ENCODE results near the gene SZT2. TPM values are rescaled to one million over a fixed set of nuclear protein-coding genes. Genes with fewer than 3 reads are reported as not detected.

SZT2 gene
- total and polyA plus RNA-seq, 7 experiments from 2014 or later, result 4.4 to 153 (median 114) TPM

GRCh38 chr1:43381612-43382011 lies 8.1 kb upstream of the SZT2 start:
- H3K4me1 Mint-ChIP-seq, result peaks cover 8 to 35% (median 16%) of the 10 kb centered on the region in 7 donors
- CTCF ChIA-PET, result no interaction called here
- no peak for DNase-seq

GRCh38 chr1:43382027-43382779 lies 7.5 kb upstream of the SZT2 start:
- no peaks in the 10 kb centered on the region for H3K4me1 ChIP-seq (ENCODE audit: control insufficient read depth in 2 of 2, insufficient read depth in 2 of 2, low read length in 2 of 2)
- peak overlapping the region in 1 of 9 donors; percentile 27 for H3K27ac Mint-ChIP-seq
- no peaks in the 10 kb centered on the region for H3K9me3 Mint-ChIP-seq
- no peaks in the 10 kb centered on the region for H3K27me3 ChIP-seq (ENCODE audit: control insufficient read depth in 2 of 2, insufficient read depth in 2 of 2, low read length in 2 of 2)
- DNase-seq (no peak), ATAC-seq (no peak)
- H3K4me3 Mint-ChIP-seq, result no peak overlapping the region
- H3K4me1 Mint-ChIP-seq, result peaks cover 8 to 36% (median 16%) of the 10 kb centered on the region in 7 donors
- intact Hi-C loops (cut with micrococcal nuclease), result loop anchor here in 1 of 2 donors (10.0 kb wide), 1 partner anchor 273 kb away; the partner anchor contains the start of gene KDM4A
- H3K4me3 ChIP-seq (ENCODE audit: low read length), result no peak overlapping the region
- H3K9me3 ChIP-seq (ENCODE audit: control insufficient read depth in 2 of 3, low read length in 3 of 3), result no peaks in the 10 kb centered on the region
- peaks cover 22 to 62% (median 27%) of the 10 kb centered on the region in 3 experiments for H3K36me3 ChIP-seq (ENCODE audit: control insufficient read depth in 2 of 3, insufficient read depth in 3 of 3, low read length in 3 of 3)
- peaks cover 17 to 44% (median 25%) of the 10 kb centered on the region in 5 donors for H3K36me3 Mint-ChIP-seq
- H3K27ac ChIP-seq (ENCODE audit: low read depth, low read length), result no peak overlapping the region
- ChIA-PET CTCF (no interaction called here), POLR2A (interaction anchor here (1.0 to 1.5 kb wide), 2 partner anchors 9 to 14 kb away, joined by 3 to 4 read pairs; no protein-coding TSS in a partner anchor)
- no peaks in the 10 kb centered on the region for H3K27me3 Mint-ChIP-seq

More at GRCh38 chr1:43381612-43382011, 8.1 kb upstream of the SZT2 start:
- H3K9me3 Mint-ChIP-seq, result no peaks in the 10 kb centered on the region
- POLR2A ChIA-PET, result interaction anchor here (1.5 kb wide), 1 partner anchor 8 kb away, joined by 4 read pairs; no protein-coding TSS in a partner anchor
- no peak overlapping the region for H3K4me3 Mint-ChIP-seq
- H3K27me3 Mint-ChIP-seq, result no peaks in the 10 kb centered on the region
- ATAC-seq, result peak; percentile 72
- no peak overlapping the region for H3K4me3 ChIP-seq (ENCODE audit: low read length)
- H3K4me1 ChIP-seq (ENCODE audit: control insufficient read depth in 2 of 2, insufficient read depth in 2 of 2, low read length in 2 of 2), result no peaks in the 10 kb centered on the region
- H3K36me3 Mint-ChIP-seq, result peaks cover 11 to 39% (median 21%) of the 10 kb centered on the region in 5 donors
- no peaks in the 10 kb centered on the region for H3K27me3 ChIP-seq (ENCODE audit: control insufficient read depth in 2 of 2, insufficient read depth in 2 of 2, low read length in 2 of 2)
- H3K36me3 ChIP-seq (ENCODE audit: control insufficient read depth in 2 of 3, insufficient read depth in 3 of 3, low read length in 3 of 3), result peaks cover 20 to 56% (median 27%) of the 10 kb centered on the region in 3 experiments
- intact Hi-C loops (cut with micrococcal nuclease), result loop anchor here in 1 of 2 donors (10.0 kb wide), 1 partner anchor 273 kb away; the partner anchor contains the start of gene KDM4A
- H3K27ac ChIP-seq (ENCODE audit: low read depth, low read length), result peak overlapping the region; percentile 38
- no peaks in the 10 kb centered on the region for H3K9me3 ChIP-seq (ENCODE audit: control insufficient read depth in 2 of 3, low read length in 3 of 3)
- peak overlapping the region in 5 of 9 donors; percentile 4 to 77 (median 25) for H3K27ac Mint-ChIP-seq

GRCh38 chr1:43383449-43383848 lies 6.2 kb upstream of the SZT2 start:
- H3K27ac ChIP-seq (ENCODE audit: low read depth, low read length), result no peak overlapping the region
- no peaks in the 10 kb centered on the region for H3K27me3 ChIP-seq (ENCODE audit: control insufficient read depth in 2 of 2, insufficient read depth in 2 of 2, low read length in 2 of 2)
- peaks cover 5 to 6% of the 10 kb centered on the region in 2 donors for H3K4me1 ChIP-seq (ENCODE audit: control insufficient read depth in 2 of 2, insufficient read depth in 2 of 2, low read length in 2 of 2)
- no peak for DNase-seq
- H3K4me1 Mint-ChIP-seq, result peaks cover 19 to 43% (median 26%) of the 10 kb centered on the region in 7 donors
- H3K4me3 ChIP-seq (ENCODE audit: low read length), result no peak overlapping the region
- no peak overlapping the region for H3K4me3 Mint-ChIP-seq
- ChIA-PET POLR2A (no interaction called here), CTCF (interaction anchor here (0.6 to 1.2 kb wide), 3 partner anchors 10 to 157 kb away, joined by 3 to 4 read pairs (median 3); no protein-coding TSS in a partner anchor)
- no peak for ATAC-seq
- no peaks in the 10 kb centered on the region for H3K27me3 Mint-ChIP-seq
- H3K36me3 ChIP-seq (ENCODE audit: control insufficient read depth in 2 of 3, insufficient read depth in 3 of 3, low read length in 3 of 3), result peaks cover 22 to 66% (median 27%) of the 10 kb centered on the region in 3 experiments
- peak overlapping the region in 1 of 9 donors; percentile 37 for H3K27ac Mint-ChIP-seq
- H3K36me3 Mint-ChIP-seq, result peaks cover 18 to 44% (median 25%) of the 10 kb centered on the region in 5 donors
- H3K9me3 Mint-ChIP-seq, result no peaks in the 10 kb centered on the region
- intact Hi-C loops (cut with micrococcal nuclease), result loop anchor here in 1 of 2 donors (1.0 to 10.0 kb wide), 2 partner anchors 156 to 271 kb away; partner anchors contain the start of gene KDM4A
- H3K9me3 ChIP-seq (ENCODE audit: control insufficient read depth in 2 of 3, low read length in 3 of 3), result no peaks in the 10 kb centered on the region

GRCh38 chr1:43386676-43387075 lies 3.0 kb upstream of the SZT2 start:
- H3K36me3 ChIP-seq (ENCODE audit: control insufficient read depth in 2 of 3, insufficient read depth in 3 of 3, low read length in 3 of 3), result peaks cover 22 to 69% (median 27%) of the 10 kb centered on the region in 3 experiments
- intact Hi-C loops (cut with micrococcal nuclease), result loop anchor here in 1 of 2 donors (10.0 kb wide), 1 partner anchor 268 kb away; the partner anchor contains the start of gene KDM4A
- ChIA-PET CTCF (no interaction called here), POLR2A (interaction anchor here (1.3 kb wide), 1 partner anchor 18 kb away, joined by 4 read pairs; no protein-coding TSS in a partner anchor)
- H3K27ac ChIP-seq (ENCODE audit: low read depth, low read length), result no peak overlapping the region
- H3K9me3 ChIP-seq (ENCODE audit: control insufficient read depth in 2 of 3, low read length in 3 of 3), result no peaks in the 10 kb centered on the region
- no peak overlapping the region for H3K4me3 ChIP-seq (ENCODE audit: low read length)
- Mint-ChIP-seq H3K4me3 (no peak overlapping the region), H3K27ac (peak overlapping the region in 4 of 9 donors; percentile 8 to 68 (median 31)), H3K36me3 (peaks cover 10 to 36% (median 20%) of the 10 kb centered on the region in 5 donors), H3K9me3 (no peaks in the 10 kb centered on the region), H3K27me3 (no peaks in the 10 kb centered on the region), H3K4me1 (peaks cover 28 to 50% (median 41%) of the 10 kb centered on the region in 7 donors)
- H3K4me1 ChIP-seq (ENCODE audit: control insufficient read depth in 2 of 2, insufficient read depth in 2 of 2, low read length in 2 of 2), result peaks cover 20 to 21% of the 10 kb centered on the region in 2 donors
- ATAC-seq, result no peak
- DNase-seq, result no peak
- no peaks in the 10 kb centered on the region for H3K27me3 ChIP-seq (ENCODE audit: control insufficient read depth in 2 of 2, insufficient read depth in 2 of 2, low read length in 2 of 2)

- no peaks in the 10 kb centered on the region for H3K27me3 Mint-ChIP-seq
- Histone ChIP-seq H3K36me3 (ENCODE audit: control insufficient read depth in 2 of 3, insufficient read depth in 3 of 3, low read length in 3 of 3) (peaks cover 22 to 55% (median 27%) of the 10 kb centered on the region in 3 experiments), H3K4me3 (ENCODE audit: low read length) (no peak overlapping the region), H3K27me3 (ENCODE audit: control insufficient read depth in 2 of 2, insufficient read depth in 2 of 2, low read length in 2 of 2) (no peaks in the 10 kb centered on the region), H3K27ac (ENCODE audit: low read depth, low read length) (peak overlapping the region; percentile 93), H3K9me3 (ENCODE audit: control insufficient read depth in 2 of 3, low read length in 3 of 3) (no peaks in the 10 kb centered on the region), H3K4me1 (ENCODE audit: control insufficient read depth in 2 of 2, insufficient read depth in 2 of 2, low read length in 2 of 2) (peaks cover 20 to 21% of the 10 kb centered on the region in 2 donors)
- H3K9me3 Mint-ChIP-seq, result no peaks in the 10 kb centered on the region
- ChIA-PET CTCF (interaction anchor here (1.0 to 1.9 kb wide), 2 partner anchors 27 to 161 kb away, joined by 3 to 6 read pairs; no protein-coding TSS in a partner anchor), POLR2A (interaction anchor here (0.5 to 3.8 kb wide), 5 partner anchors 9 to 67 kb away, joined by 3 to 23 read pairs (median 4); partner anchors contain the start of gene ELOVL1)
- H3K4me3 Mint-ChIP-seq, result peak overlapping the region; percentile 95 to 100 (median 100)
- H3K4me1 Mint-ChIP-seq, result peaks cover 36 to 60% (median 47%) of the 10 kb centered on the region in 7 donors
- peak overlapping the region; percentile 69 to 99 (median 97) for H3K27ac Mint-ChIP-seq
- intact Hi-C loops (cut with micrococcal nuclease), result loop anchor here in 1 of 2 donors (10.0 kb wide), 1 partner anchor 267 kb away; the partner anchor contains the start of gene KDM4A
- DNase-seq, result no peak
- peaks cover 10 to 32% (median 17%) of the 10 kb centered on the region in 5 donors for H3K36me3 Mint-ChIP-seq
- ATAC-seq, result no peak
Observed at GRCh38 chr1:43387976-43388599, 1.6 kb upstream of the SZT2 start.

GRCh38 chr1:43388613-43389012 lies 1.1 kb upstream of the SZT2 start:
- H3K27me3 Mint-ChIP-seq, result no peaks in the 10 kb centered on the region
- CTCF ChIA-PET, result interaction anchor here (1.0 to 1.9 kb wide), 2 partner anchors 26 to 161 kb away, joined by 3 to 6 read pairs; no protein-coding TSS in a partner anchor
- H3K36me3 Mint-ChIP-seq, result peaks cover 10 to 28% (median 17%) of the 10 kb centered on the region in 5 donors
- no peaks in the 10 kb centered on the region for H3K9me3 Mint-ChIP-seq
- POLR2A ChIA-PET, result interaction anchor here (1.1 to 3.8 kb wide), 5 partner anchors 11 to 66 kb away, joined by 3 to 23 read pairs (median 6); partner anchors contain the start of genes CDC20 and ELOVL1
- Histone ChIP-seq H3K27ac (ENCODE audit: low read depth, low read length) (peak overlapping the region; percentile 93), H3K4me1 (ENCODE audit: control insufficient read depth in 2 of 2, insufficient read depth in 2 of 2, low read length in 2 of 2) (peaks cover 20 to 21% of the 10 kb centered on the region in 2 donors), H3K4me3 (ENCODE audit: low read length) (peak overlapping the region; percentile 96), H3K27me3 (ENCODE audit: control insufficient read depth in 2 of 2, insufficient read depth in 2 of 2, low read length in 2 of 2) (no peaks in the 10 kb centered on the region), H3K9me3 (ENCODE audit: control insufficient read depth in 2 of 3, low read length in 3 of 3) (no peaks in the 10 kb centered on the region), H3K36me3 (ENCODE audit: control insufficient read depth in 2 of 3, insufficient read depth in 3 of 3, low read length in 3 of 3) (peaks cover 22 to 49% (median 26%) of the 10 kb centered on the region in 3 experiments)
- intact Hi-C loops (cut with micrococcal nuclease), result loop anchor here (1.0 to 10.0 kb wide), 4 partner anchors 20 to 266 kb away; partner anchors contain the start of genes CDC20 (in 2 of the 2), ELOVL1 (in 2 of the 2), CFAP57 (in 1 of the 2) and EBNA1BP2 (in 1 of the 2)
- ATAC-seq (no peak), DNase-seq (no peak)
- peak overlapping the region; percentile 95 to 100 (median 100) for H3K4me3 Mint-ChIP-seq
- H3K4me1 Mint-ChIP-seq, result peaks cover 41 to 65% (median 52%) of the 10 kb centered on the region in 7 donors
- H3K27ac Mint-ChIP-seq, result peak overlapping the region; percentile 80 to 100 (median 98)
